ENCODE results near the gene STXBP1.
A peak's percentile ranks its signal among the peaks of the same experiment; 100 is the strongest.
"Not testable (repeated sequence)": the region's sequence is repeated elsewhere in the genome, so short reads cannot be mapped to it uniquely, and the experiment has no call there.

Gene STXBP1

DNA sequence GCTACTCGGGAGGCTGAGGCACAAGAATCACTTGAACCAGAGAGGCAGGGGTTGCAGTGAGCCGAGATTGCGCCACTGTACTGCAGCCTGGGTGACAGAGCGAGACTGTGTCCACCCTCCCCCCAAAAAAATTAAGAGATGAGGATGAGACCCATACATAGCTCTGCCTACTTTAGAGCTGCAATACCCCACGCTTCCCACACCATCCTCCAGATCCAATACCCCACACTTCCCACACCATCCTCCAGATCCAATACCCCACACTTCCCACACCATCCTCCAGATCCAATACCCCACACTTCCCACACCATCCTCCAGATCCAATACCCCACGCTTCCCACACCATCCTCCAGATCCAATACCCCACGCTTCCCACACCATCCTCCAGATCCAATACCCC is 34.9 kb upstream of the STXBP1 start:
- DNase-seq (ENCODE audit: low read depth in 2 of 2) = not testable (repeated sequence)

DNA sequence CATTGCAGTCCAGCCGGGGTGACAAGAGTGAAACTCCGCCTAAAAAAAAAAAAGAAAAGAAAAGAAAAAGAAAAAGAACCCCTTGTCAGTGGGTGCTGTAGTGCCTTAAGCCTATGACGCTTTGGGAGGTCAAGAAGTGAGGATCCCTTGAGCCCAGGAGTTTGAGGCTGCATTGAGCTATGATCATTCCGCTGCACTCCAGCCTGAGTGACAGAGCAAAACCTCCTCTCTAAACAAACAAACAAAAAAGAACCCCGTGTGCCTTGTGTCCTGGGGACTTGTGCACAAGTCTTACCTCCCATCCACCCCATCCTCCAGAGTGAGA is 33.5 kb upstream of the STXBP1 start:
- no peak for DNase-seq (ENCODE audit: low read depth in 2 of 2)

DNA sequence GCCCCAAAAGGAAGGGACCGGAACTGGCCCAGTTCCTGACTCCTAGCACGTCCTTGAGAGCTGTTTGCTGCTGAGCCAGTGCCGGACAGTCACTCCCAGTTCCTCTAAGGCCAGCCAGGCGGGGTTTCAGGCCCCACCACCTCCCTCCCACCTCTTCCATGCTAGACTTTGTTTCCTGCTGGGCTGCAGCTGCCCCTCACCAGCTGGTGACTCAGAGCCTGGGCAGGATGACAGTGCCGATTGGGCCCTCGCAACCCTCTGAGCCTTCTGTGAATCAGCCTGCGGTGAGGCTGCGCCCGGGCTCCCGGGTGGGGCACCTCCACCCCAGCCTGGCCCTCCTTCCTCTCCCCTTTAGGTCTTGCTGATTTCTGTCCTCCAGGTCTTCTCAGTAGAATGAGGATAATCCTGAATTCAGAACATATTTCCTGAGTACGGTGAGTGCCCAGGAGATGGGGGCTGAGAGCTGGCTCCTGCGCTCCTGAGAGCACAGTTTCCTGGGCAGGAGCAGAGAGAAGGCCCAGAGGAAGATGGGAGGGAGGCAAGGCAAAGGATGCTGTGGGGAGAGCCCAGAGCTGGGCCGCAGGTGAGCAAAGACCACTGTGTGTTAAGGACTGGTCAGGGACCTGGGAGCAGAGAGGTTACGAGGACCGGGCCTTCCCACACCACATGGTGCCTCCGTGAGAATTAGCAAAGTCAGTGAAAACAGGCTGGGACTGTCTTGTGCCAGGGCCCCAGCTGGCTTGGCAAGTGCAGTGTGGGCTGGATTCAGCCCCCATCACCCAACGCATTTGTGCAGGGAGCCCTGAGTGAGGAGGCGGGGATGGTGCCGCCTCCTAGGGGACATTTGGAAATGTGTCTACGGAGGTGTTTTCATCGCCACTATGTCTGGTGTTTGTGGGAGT is 32.9 kb upstream of the STXBP1 start:
- peak; percentile 22 to 26 for DNase-seq (ENCODE audit: low read depth in 2 of 2)

DNA sequence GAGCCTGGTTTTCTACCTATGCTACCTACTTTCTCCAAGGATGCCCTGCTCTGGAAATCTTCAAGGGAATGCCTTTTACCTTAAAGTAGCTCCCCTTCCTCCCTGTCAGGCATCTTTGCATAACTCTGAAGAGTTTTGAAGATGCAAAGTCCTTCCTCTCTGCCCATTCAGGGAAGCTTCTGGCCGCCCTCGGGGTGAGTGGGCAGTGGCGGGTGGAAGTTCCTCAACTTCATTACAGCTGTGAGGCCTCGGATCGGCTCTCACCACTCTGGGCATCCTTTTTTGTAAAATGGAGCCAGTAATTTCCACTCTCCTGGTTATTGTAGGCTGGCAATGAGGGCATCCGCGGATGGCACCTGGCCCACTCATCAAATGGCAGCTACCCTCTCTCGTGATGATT is 31.7 kb upstream of the STXBP1 start:
- no peak for DNase-seq (ENCODE audit: low read depth in 2 of 2)

DNA sequence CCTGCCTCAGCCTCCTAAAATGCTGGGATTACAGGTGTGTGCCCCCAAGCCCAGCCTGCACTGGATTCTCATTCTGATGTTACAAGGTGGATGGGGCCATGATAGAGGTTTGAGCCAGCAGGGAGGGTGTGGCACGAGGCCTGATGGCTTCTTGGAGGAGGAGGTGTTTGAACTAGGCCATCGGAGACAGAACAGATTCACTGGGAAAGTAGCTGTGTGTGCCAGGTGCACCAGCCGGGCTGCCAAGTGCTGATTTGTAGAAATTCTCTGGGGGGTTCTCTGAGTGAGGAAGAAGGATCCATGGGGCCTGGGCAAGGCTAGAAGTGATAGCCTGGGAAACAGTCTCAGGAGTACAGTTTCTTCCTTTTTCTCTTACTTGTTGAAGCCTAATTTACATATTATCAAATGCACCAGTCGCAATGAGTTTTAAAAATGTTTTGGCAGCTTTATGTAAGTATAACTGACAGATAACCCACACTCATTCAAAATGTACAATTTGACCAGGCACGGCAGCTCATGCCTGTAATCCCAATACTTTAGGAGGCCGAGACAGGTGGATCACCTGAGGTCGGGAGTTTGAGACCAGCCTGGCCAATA is 31.1 kb upstream of the STXBP1 start:
- no peak for DNase-seq (ENCODE audit: low read depth in 2 of 2)

DNA sequence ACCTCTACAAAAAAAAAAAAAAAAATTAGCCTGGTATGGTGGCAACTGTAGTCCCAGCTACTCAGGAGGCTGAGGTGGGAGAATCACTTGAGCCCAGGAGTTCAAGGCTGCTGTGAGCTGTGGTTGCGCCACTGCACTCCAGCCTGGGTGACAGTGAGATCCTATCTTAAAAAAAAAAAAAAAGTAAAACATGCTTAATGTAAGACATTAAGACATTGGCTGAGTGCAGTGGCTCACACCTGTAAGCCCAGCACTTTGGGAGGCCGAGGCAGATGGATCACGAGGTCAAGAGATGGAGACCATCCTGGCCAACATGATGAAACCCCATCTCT is 27.6 kb upstream of the STXBP1 start:
- not testable (repeated sequence) for DNase-seq (ENCODE audit: low read depth in 2 of 2)

DNA sequence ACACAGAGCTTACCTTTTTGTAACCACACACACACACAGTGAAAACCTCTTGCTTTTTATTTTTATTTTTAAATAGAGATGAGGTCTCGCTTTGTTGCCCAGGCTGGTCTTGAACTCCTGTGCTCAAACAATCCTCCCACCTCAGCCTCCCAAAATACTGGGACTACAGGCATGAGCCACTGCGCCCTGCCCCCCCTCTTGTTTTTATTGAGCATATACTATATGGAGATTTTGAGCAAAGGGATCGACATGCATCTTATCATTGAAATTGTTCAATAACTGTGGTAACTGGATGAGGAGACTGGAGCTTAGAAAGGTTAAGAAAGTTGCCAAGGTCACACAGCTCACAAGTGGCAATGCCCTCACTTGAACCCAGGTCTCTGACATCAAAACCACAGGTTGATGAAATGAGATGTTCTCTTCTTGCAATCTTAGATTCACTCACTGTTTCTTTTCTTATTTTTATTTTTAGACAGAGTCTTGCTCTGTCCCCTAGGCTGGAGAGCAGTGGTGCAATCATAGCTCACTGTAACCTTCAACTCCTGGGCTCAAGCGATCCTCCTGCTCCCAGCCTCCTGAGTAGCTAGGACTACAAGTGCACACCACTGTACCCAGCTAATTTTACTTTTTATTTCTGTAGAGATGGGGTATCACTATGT is 26.8 kb upstream of the STXBP1 start:
- DNase-seq (ENCODE audit: low read depth in 2 of 2) = no peak

DNA sequence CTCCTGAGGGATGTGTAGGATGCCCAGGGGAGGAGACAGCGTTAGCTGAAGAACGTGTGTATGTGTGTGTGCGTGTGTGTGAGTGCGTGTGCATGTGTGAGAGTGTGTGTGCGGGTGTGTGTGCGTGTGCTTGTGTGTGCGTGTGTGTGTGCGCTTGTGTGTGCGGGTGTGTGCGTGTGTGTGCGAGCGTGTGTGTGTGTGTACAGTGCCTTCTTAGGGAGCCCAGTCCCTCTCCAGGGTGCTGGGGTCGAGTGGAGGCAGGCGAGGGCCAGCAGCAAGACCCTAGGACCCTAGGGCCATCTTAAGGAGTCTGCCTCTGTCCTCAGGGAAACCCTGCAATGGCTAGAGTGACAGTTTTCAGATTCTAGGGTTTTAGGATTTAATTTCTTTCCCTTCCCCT is 26.0 kb upstream of the STXBP1 start:
- no peak for DNase-seq (ENCODE audit: low read depth in 2 of 2)

DNA sequence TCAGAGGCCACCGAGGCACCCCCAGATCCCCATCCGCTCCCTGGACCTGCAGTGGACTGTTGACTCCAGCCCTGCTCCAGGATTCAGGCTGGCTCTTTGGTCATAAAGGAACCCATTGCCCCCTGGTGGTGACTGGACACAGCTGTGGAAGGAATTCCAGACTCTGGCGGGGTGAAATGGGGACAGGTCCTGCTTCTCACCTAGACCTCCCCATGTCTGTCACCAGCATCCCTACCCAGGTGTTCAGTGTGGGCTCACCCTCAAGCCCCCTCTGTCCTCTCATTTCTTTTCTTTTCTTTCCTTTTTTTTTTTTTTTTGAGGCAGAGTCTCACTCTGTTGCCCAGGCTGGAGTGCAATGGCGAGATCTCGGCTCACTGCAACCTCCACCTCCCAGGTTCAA is 25.5 kb upstream of the STXBP1 start:
- peak in 1 of 2 donors; percentile 35 for DNase-seq (ENCODE audit: low read depth in 2 of 2)

DNA sequence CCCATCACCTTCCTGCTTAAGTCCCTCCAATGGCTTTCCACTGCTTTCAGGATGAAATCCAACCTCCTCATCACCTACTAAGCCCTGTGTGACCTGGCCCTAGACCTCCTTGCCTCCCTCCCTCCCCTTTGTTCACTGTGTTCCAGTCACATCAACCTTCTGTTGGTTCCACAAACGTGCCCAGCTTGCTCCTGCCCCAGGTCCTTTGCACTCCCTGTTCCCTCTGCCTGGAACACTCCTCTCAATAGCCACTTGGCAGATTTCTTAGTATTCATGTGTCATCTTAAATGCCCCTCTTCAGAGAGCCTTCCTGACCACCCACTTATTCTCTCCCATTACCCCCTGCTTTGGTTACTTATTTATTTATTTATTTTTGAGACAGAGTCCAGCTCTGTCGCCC is 24.1 kb upstream of the STXBP1 start:
- no peak for DNase-seq (ENCODE audit: low read depth in 2 of 2)

DNA sequence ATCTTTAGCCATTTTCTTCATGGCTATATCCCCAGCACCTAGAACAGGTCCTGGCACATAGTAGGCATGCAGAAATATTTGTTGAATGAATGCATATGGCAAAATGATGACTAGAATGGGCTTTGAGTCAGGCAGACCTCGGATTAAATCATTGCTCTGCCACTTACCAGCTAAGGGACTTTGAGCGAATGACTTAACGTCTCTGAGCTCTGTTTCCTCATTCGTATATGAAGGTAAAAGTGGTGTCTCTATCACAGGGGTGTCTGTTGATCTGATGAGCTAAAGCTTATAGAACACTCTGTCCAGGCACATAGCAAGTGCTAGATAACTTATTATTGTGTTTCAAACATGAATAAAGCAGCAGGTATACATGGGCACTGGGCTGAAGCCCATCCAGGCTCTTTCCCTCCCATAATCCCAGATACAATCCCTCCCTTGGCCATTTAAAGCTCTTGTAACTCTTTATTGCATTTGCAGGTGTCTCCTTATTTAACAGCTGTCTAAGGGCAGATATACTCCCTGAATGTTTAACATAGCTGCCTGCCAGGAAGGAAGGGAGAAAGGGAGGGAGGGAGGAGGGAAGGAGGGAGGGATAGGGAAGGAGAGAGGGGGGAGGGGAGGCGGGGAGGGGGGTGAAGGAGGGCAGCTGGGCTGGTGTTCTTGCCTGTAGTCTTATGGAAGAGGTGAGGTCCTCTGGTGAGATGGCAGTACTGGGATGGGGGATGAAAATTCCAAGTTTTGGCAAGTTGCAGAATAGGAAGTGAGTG is 23.2 kb upstream of the STXBP1 start:
- no peak for DNase-seq (ENCODE audit: low read depth in 2 of 2)

DNA sequence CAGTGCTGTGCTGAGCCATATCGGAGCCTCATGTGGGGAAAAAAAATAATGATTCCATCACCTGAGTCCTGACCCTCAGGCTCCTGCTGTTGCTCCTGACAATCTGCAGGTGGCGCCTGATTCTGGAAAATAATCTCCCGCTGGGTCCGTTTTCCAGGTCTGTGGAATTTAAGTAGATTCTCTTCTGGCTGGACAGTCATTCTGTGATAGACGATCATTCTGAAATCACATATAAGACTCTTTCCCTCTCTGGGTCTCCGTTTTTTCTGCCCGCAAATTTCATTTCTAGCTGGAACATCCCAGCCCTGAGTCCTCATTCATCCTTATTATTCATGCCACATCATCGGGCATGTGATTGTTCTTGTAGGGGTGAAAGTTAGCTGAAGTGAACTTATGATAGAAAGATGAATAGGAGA is 22.1 kb upstream of the STXBP1 start:
- no peak for DNase-seq (ENCODE audit: low read depth in 2 of 2)

DNA sequence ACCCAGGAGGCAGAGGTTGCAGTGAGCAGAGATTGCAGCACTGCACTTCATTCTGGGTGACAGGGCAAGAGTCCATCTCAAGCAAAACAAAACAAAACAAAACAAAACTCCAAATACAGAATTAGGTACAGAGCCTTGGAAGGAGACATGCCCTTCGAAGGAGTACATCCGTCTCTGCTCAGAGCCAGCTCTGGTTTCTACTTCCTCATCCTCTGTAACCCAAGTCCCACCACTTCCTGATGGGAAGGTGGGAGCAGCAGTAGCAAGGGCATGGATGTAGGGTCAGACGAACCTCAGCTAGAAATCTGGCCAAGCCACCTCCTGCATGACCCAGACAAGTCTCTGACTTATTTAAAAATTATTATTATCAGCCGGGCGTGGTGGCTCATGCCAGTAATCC is 16.5 kb upstream of the STXBP1 start:
- DNase-seq (ENCODE audit: low read depth in 2 of 2) = no peak

DNA sequence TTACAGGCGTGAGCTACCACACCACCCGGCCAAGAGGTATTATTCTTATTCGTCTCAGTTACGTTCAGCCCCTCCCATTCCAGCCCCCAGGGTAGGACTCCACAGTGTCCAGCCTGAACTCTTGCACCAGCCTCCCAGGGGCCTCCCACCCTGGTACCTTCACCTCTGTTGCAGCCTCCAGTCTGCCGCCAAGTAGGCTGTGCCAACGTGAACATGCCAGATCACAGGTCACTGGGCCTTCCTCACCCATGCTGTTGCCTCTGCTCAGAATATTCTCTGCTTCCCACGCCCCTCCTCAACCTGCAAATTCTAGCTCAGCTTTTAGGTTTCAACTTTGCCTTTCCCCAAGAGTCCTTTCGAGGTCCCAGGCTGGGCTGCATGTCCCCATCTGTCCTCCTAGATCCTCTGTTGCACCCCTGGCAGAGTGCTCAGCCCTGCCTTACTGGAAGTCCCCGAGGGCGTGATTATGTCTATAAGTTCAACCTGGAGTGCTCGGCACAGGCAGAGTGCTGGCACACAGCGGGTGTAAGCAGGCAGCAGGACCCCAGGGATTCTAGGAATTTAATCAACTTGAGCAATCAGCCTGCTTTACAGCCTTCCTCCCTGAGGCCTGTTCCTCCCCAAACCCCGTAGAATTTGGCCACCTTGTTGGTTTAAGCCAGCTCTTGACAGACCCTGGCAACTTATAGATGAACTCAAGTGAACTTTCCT is 13.1 kb upstream of the STXBP1 start:
- DNase-seq (ENCODE audit: low read depth in 2 of 2) = no peak

DNA sequence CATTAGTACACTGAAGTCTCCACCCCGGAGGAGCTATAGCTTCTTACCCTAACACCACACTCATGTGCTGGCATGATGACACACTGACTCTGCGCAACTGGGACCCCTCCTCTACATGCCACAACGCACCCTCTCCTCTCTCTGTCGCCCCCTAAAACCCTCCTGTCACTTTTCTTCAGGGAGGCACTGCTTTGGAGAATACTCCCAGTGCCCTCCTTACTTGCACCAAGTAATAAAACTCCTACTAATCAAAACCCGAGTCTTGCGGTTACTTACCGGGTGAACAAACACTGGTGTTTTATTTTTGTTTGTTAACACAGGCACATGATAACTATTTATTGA is 12.6 kb upstream of the STXBP1 start:
- DNase-seq (ENCODE audit: low read depth in 2 of 2) = no peak

DNA sequence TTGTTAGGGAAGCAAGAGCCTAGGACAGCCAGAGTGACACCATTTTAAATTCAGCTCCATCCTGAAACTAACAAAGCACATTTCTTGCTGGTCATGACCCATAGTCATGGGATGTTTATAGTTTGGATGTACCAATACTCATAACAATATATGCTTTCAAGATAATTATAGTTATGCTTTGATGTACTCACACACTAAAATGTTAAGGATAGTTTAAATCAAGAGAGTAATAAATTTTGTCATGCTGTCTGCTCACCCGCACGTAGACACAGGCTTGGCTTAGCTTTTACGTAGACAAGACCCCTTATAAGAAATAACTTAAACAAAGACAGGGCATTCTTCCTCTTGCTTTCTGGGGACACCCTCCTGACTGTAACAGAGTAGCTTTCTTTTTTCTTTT is 8.9 kb upstream of the STXBP1 start:
- no peak for DNase-seq (ENCODE audit: low read depth in 2 of 2)

DNA sequence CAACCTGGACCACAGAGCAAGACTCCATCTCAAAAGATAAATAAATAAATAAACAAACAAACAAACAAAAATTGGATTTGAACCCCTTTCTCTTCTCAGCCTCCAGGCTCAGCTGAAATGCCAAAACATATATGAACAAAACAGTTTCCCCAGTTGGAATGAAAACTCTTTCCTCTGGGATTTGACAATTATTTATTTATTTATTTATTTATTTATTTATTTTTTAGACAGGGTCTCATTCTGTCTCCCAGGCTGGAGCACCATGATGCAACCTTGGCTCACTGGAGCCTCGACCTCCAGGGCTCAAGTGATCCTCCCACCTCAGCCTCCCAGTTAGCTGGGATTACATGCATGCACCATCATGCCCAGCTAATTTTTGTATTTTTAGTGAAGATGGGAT is 6.0 kb upstream of the STXBP1 start:
- no peak for DNase-seq (ENCODE audit: low read depth in 2 of 2)

DNA sequence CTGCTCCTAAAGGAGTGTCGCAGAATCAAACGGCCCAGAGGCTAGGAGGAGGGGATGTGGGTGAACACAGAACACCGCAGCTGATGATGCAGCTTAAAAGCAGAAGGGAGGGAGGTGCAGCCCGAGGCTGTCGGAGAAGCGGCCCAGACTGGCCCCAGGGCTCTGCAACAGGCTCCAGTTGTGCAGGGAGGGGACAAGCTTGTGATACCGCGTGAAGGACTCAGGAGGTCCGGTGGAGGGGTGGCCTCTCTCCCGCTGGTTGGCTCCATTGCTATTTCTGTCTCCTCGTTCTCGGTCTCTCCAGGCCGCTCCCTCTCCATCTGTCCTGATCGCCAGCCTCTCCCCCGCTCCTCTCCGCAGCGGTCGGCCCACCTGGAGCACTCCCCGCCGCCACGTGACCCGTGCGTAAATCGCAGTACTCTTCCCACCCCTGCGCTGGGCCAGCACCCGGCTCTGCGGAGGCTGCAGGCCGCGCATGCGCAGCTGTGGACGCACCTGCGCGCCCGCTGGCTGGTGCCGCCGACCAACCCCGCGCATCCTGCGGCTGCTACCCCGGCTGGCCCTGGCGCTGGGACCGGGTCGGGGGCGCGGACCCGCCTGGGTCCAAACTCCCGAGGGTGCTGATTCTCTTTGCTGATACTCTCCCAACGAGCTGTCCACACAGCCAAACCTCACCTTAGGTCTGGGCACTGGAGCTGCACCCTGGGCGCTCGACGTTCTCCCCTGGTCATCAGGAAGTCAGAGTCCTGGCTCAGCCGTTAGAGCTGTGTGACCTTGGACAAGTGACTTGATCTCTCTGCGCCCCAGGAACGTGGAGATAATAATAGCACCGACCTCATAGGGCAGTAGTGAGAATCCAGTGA is 3.7 kb upstream of the STXBP1 start:
- DNase-seq (ENCODE audit: low read depth in 2 of 2) = peak; percentile 47 to 53

DNA sequence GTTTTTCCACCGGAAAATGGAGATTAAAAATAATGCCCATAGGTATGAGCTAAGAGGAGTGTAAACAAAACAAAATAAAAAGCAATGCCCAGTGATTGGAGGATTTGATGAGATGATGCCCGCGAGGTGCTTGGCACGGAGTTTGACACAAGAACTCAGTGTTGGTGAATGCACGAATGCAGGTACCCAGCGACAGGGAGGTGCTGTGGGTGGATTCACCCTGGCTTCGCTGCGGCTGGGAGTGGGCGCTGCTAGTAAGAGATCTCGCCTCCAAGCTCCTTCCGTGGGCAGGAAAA is 526 bp upstream of the STXBP1 start:
- DNase-seq (ENCODE audit: low read depth in 2 of 2) = no peak

DNA sequence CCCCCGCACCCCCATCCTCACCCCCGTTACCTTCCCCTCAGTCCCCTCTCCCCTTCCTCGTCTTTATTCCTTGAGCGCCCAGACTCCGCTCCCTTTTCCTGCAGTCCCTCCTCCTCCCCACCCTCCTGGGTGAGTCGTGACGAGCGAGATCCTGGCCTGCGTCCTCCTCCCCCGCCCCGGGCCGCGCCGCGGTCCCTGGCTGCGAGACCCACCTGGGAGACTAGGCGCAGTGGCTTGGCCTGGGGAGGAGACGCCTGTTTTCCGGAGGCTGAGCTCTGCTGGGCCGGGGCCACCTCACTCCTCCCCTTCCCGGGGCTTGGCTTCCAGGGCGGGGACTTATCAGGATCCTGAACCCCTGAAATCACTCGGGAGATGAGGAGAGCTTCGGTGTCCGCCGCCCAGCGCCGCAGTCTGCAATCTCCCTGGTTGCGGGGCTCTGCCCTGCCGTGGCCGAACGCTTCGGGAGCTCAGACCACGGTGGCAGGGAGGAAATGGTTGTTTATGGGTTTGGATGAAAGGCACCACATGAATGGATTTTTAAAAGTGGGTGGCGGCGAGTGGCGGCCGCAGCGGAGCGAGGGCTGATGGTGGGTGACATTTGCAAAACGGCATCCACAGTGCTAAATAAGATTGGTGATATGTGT is 984 bp downstream of the STXBP1 start:
- no peak for DNase-seq (ENCODE audit: low read depth in 2 of 2)

DNA sequence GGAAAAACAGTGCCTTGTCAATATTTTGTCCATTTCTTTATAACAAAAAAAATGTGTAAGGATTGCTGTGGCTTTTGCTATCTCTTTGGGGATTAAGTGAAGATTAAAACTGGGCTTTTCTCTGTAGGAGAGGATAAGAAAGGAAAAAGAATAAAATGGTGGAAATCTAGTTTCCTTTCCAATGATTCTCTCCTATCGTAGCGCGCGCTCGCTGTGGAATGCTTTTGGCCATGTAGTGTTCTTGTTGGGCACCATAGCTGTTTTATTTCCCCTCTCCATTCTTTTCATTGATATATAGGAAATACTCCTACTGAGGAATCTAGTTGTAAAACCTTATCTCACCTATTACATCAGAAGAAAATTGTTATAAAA is 1.5 kb downstream of the STXBP1 start:
- DNase-seq (ENCODE audit: low read depth in 2 of 2) = no peak

All from stimulated activated CD4-positive, alpha-beta T cell treated with anti-CD3 and anti-CD28 coated beads, Interleukin-1b, Interleukin-23, amount 100 ng/mL, for 1 hour (primary cell).